GM19035 (cell line): Measurements from ENCODE around the gene CEP112.
"Not testable (repeated sequence)": the region's sequence is repeated elsewhere in the genome, so short reads cannot be mapped to it uniquely, and the experiment has no call there.

Experiments
- ATAC-seq: cut with Tn5 transposase; IDR thresholded peaks from one replicate; pipeline ENCODE4 v1.9.1; 2021; ENCODE audit not compliant: unreplicated experiment

The CEP112 gene

GRCh38 chr17:66085221-66085620 is 106.7 kb downstream of the CEP112 start:
- no peak for ATAC-seq

GRCh38 chr17:66080670-66081069 is 111.3 kb downstream of the CEP112 start:
- ATAC-seq: not testable (repeated sequence)

GRCh38 chr17:66076546-66077190 is 115.3 kb downstream of the CEP112 start:
- no peak for ATAC-seq

- ATAC-seq: no peak
Measured at GRCh38 chr17:66073384-66073783, 118.5 kb downstream of the CEP112 start.

- ATAC-seq: no peak
Measured at GRCh38 chr17:66063686-66064085, 128.2 kb downstream of the CEP112 start.

GRCh38 chr17:66056148-66056547 is 135.8 kb downstream of the CEP112 start:
- no peak for ATAC-seq

- ATAC-seq: no peak
Measured at GRCh38 chr17:66054242-66054641, 137.7 kb downstream of the CEP112 start.

GRCh38 chr17:66044083-66044482 is 147.8 kb downstream of the CEP112 start:
- no peak for ATAC-seq

- ATAC-seq: no peak
Measured at GRCh38 chr17:66043419-66043818, 148.5 kb downstream of the CEP112 start.

- ATAC-seq: no peak
Measured at GRCh38 chr17:66040402-66040801, 151.5 kb downstream of the CEP112 start.

GRCh38 chr17:66038125-66038524 is 153.8 kb downstream of the CEP112 start:
- no peak for ATAC-seq

- no peak for ATAC-seq
Measured at GRCh38 chr17:66037221-66037620, 154.7 kb downstream of the CEP112 start.

- peak; percentile 72 for ATAC-seq
Measured at GRCh38 chr17:66032082-66032712, 159.7 kb downstream of the CEP112 start.

GRCh38 chr17:66025551-66025950 is 166.4 kb downstream of the CEP112 start:
- ATAC-seq: no peak

- ATAC-seq: no peak
Measured at GRCh38 chr17:66021757-66022156, 170.2 kb downstream of the CEP112 start.

GRCh38 chr17:66018786-66019185 is 173.1 kb downstream of the CEP112 start:
- ATAC-seq: no peak

GRCh38 chr17:66016231-66016630 is 175.7 kb downstream of the CEP112 start:
- no peak for ATAC-seq

- no peak for ATAC-seq
Measured at GRCh38 chr17:66008680-66009079, 183.3 kb downstream of the CEP112 start.

- no peak for ATAC-seq
Measured at GRCh38 chr17:66006654-66007053, 185.3 kb downstream of the CEP112 start.

- ATAC-seq: no peak
Measured at GRCh38 chr17:66002812-66003211, 189.1 kb downstream of the CEP112 start.

GRCh38 chr17:66002063-66002585 is 189.8 kb downstream of the CEP112 start:
- ATAC-seq: no peak

- ATAC-seq: no peak
Measured at GRCh38 chr17:66000216-66000615, 191.7 kb downstream of the CEP112 start.

GRCh38 chr17:65998675-65999074 is 193.3 kb downstream of the CEP112 start:
- no peak for ATAC-seq
